Mammary epithelial cell (primary cell): ENCODE data around the gene CD79B.
"Not testable (repeated sequence)": the region's sequence is repeated elsewhere in the genome, so short reads cannot be mapped to it uniquely, and the experiment has no call there.

Source experiments
- CTCF ChIP-seq, 2 donors: IDR thresholded peaks in 1 of 2; conservative IDR thresholded peaks in 1 of 2; 2 replicates each; pipeline ENCODE4 v1.5.1; 2011 to 2012; ENCODE audit warnings: inconsistent platforms in 2 of 2, low read length in 2 of 2, mild to moderate bottlenecking in 2 of 2, control low read depth in 1 of 2, low read depth in 1 of 2; ENCODE audit not compliant: insufficient read depth in 1 of 2; ENCODE audit errors: extremely low read depth in 1 of 2
- EZH2 ChIP-seq: IDR thresholded peaks from 2 replicates; pipeline ENCODE4 v1.6.1; 2012; ENCODE audit warnings: low read length, inconsistent platforms, borderline replicate concordance

GRCh38 chr17:63892316-63893037 lies 39.7 kb downstream of the CD79B start:
- TF ChIP-seq CTCF (conservative IDR thresholded peaks at IDR 0.05 in 1 of 2, IDR thresholded peaks at IDR 0.05 in 1 of 2; ENCODE audit: extremely low read depth in 1 of 2, insufficient read depth in 1 of 2, low read depth in 1 of 2, low read length in 2 of 2) = peak in 1 of 2 donors; percentile 16
- not testable (repeated sequence) for TF ChIP-seq EZH2
